Pancreas (tissue), 10 donors: Measurements from ENCODE around the gene MZT2A. TPM values are rescaled to one million over a fixed set of nuclear protein-coding genes. Genes with fewer than 3 reads are reported as not detected.
"Not testable (repeated sequence)": the region's sequence is repeated elsewhere in the genome, so short reads cannot be mapped to it uniquely, and the experiment has no call there.

ENCODE experiments used
- ATAC-seq, 4 donors: fragments of 200-7000 bp; cut with Tn5 transposase; one replicate each; pipeline versions ENCODE4 v1.8.0 to v1.9.1; 2020; ENCODE audit warnings: mild to moderate bottlenecking in 4 of 4, moderate library complexity in 4 of 4
- DNase-seq, 6 donors: peaks; one replicate each; pipeline ENCODE4 v3.0.0-alpha.2; 2020
- FAIRE-seq: peaks from 2 replicates; lab custom pipeline; 2012; peaks lifted over from hg19 to GRCh38; lab: Jason Lieb, UNC
- H3K27ac ChIP-seq, 4 donors: fragments of 200-600 bp; sonication (generic); 1 replicate in 3 of 4; 2 replicates in 1 of 4; pipeline versions ENCODE4 v1.5.0 to v1.8.0; 2020
- H3K27me3 ChIP-seq, 4 donors: fragments of 200-600 bp; one replicate each; pipeline ENCODE4 v1.8.0; 2021
- H3K36me3 ChIP-seq, 3 donors: fragments of 200-600 bp; sonication (generic) in 1 of 3; one replicate each; pipeline versions ENCODE4 v1.5.0 to v1.8.0; 2020 to 2021
- H3K4me1 ChIP-seq, 3 donors: fragments of 200-600 bp; one replicate each; pipeline ENCODE4 v1.8.0; 2021
- H3K4me3 ChIP-seq, 4 donors: fragments of 200-600 bp; sonication (generic) in 2 of 4; one replicate each; pipeline versions ENCODE4 v1.5.0 to v1.8.0; 2020 to 2021
- H3K9me3 ChIP-seq, 4 donors: fragments of 200-600 bp; one replicate each; pipeline ENCODE4 v1.8.0; 2021
- WGBS, 2 donors: extraction: QIAGEN DNeasy Blood & Tissue Kit; methylation state at CpG; one replicate each; pipeline ENCODE4 v1.1.7; 2013; 5-methylcytosine and 5-hydroxymethylcytosine counted together
- intact Hi-C, 3 donors: fragments of 100-400 bp; cut with DNase I; formaldehyde crosslinking; loops; one replicate each; pipeline versions ENCODE4 v1.11.1 to v1.14.2; 2022
- polyA plus RNA-seq, 2 donors: library from polyadenylated mRNA; stranded (reverse); fragments of 200-250 nt; gene quantifications; one replicate each; pipeline ENCODE4 v1.2.3, GENCODE V29; 2013
- total RNA-seq, 6 donors: library from RNA; stranded (reverse); fragmentation: NEBNext Ultra II Directional in 4 of 6; extraction: Animal tissue kit (Norgen Biotek cat#: 25700) in 4 of 6; gene quantifications; one replicate each; pipeline versions ENCODE4 v1.2.1 to v1.2.4, GENCODE V29; 2021 to 2023
- TF ChIP-seq, protein P1 (sequence below), 4 donors: fragments of 200-600 bp; sonication (generic) in 3 of 4; IDR thresholded peaks; one replicate each; pipeline versions ENCODE4 v1.5.0 to v1.8.0; 2021; ENCODE audit warnings: antibody characterized with exemption in 4 of 4
- donor health status: healthy with polysubstance abuse.
- donor health status: DM: no; HTN: no; CAD: no; lungs with moderate emphysema.
- donor health status: DM: no; HTN: no; CAD: no.
- donor health status: control.
- donor health status: control.
- donor health status: Bipolar disorder and iron deficiency.
- donor health status: DM: yes; HTN: yes; CAD: no.
- donor health status: DM: no; HTN: no; CAD: no.
- donor health status: DM: no; HTN: no; CAD: no.
- donor health status: DM: yes; HTN: yes; CAD: no.

The MZT2A gene
- total RNA-seq (10 to 100 TPM; 38.7 to 64.7 (median 57.6) TPM), polyA plus RNA-seq (100 to 1,000 TPM in 1 of 2 donors, 10 to 100 TPM in 1; 56.0 to 106 TPM)

GRCh38 chr2:131492015-131492417 is at the start of gene MZT2A:
MZT2A (minus strand) TSS chr2:131492397; CDS start chr2:131492376, 21 bp downstream.
- H3K36me3 ChIP-seq, H3K27me3 ChIP-seq, FAIRE-seq, intact Hi-C loops, H3K9me3 ChIP-seq: not testable (repeated sequence)
- peak within 1 kb of the TSS; percentile 64 to 89 (median 81) for H3K4me3 ChIP-seq
- WGBS, 2 donors = 0% methylated on average over 26 to 53 of the region's 53 CpGs
- ATAC-seq (peak in 2 of 4 donors; percentile 1 to 2), DNase-seq (peak in 1 of 6 donors; percentile 83)
- H3K4me1 ChIP-seq = peaks cover 0 to 11% (median 2%) of the 10 kb centered on the region in 3 donors
- H3K27ac ChIP-seq = peak within 1 kb of the TSS; percentile 86 to 92 (median 88)

DNA sequence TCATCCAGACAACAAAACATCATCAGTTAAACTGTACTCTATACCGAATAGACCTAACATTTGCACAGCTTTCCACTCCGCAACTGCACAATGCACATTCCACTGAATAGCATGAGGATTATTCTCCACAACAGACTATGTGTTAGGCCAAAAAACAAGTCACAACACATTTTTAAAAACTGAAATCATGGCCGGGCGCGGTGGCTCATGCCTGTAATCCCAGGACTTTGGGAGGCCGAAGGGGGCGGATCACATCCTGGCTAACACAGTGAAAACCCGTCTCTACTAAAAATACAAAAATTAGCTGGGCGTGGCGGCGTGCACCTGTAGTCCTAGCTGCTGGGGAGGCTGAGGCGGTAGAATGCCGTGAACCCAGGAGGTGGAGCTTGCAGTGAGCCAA is 46.7 kb upstream of the MZT2A start:
- FAIRE-seq, ATAC-seq, H3K36me3 ChIP-seq, H3K9me3 ChIP-seq, intact Hi-C loops, H3K4me3 ChIP-seq, H3K27ac ChIP-seq, H3K27me3 ChIP-seq, DNase-seq, H3K4me1 ChIP-seq: not testable (repeated sequence)
- WGBS, 2 donors = 90 to 91% methylated on average over 13 of the region's 13 CpGs

DNA sequence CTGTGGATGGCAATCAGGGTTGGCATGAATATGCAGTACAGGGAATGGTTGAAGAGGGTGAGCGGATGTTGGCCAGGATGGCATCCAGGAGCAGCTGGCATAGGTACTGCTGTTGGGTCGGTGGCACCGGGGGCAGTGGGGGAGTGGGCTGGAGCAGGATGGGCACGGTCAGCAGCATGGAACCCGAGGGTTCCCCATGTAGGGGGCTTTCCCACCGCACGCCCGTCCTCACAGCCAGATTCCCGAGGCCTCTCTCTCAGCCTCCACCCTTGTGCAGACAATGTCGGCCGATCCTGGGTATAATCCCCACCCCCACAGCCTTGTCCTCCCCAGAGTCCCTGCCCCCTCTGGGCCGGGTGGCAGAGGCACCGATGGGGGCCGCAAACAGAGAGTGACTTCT is 44.6 kb upstream of the MZT2A start:
- ATAC-seq, H3K4me1 ChIP-seq, FAIRE-seq, H3K27ac ChIP-seq, H3K36me3 ChIP-seq, H3K4me3 ChIP-seq, intact Hi-C loops, H3K27me3 ChIP-seq, H3K9me3 ChIP-seq: not testable (repeated sequence)
- peak in 1 of 6 donors; percentile 50 for DNase-seq
- WGBS, 2 donors = 82 to 90% methylated on average over 14 of the region's 14 CpGs

- intact Hi-C loops = not testable (repeated sequence)
Measured at GRCh38 chr2:131535951-131536826, 44.0 kb upstream of the MZT2A start.

DNA sequence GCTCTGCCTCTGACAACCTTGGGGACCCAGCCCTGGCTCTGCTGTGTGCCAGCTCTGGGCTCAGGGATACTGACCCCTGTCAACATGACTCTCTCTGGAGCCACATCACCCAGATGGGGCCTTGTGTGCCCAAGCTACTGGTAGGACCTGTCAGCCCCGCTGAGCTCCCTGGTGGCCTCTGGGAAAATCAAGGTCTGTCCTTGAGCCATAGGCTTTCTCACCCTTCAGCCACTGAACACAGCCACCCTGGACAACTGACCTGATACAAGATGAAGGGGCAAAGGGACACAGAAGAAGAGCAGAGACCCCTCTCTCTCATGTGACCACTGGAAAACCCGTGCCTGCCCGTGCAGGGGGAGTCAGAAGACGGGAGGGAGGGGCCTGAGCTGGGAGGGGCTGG is 43.3 kb upstream of the MZT2A start:
- intact Hi-C loops = no loop called here
- 53 to 62% methylated on average over 4 of the region's 4 CpGs for WGBS, 2 donors
- no peak for FAIRE-seq

More at GRCh38 chr2:131535951-131536826, 44.0 kb upstream of the MZT2A start:
- H3K27ac ChIP-seq, FAIRE-seq, H3K27me3 ChIP-seq, H3K4me1 ChIP-seq, ATAC-seq, H3K4me3 ChIP-seq, H3K9me3 ChIP-seq, H3K36me3 ChIP-seq: not testable (repeated sequence)
- 70 to 83% methylated on average over 17 to 20 of the region's 21 CpGs for WGBS, 2 donors
- DNase-seq = peak in 1 of 6 donors; percentile 59

GRCh38 chr2:131534965-131535364 is 42.8 kb upstream of the MZT2A start:
- H3K9me3 ChIP-seq, H3K36me3 ChIP-seq, ATAC-seq, H3K27ac ChIP-seq, intact Hi-C loops, DNase-seq, H3K4me1 ChIP-seq, H3K4me3 ChIP-seq, FAIRE-seq, H3K27me3 ChIP-seq: not testable (repeated sequence)
- 70 to 87% methylated on average over 11 of the region's 11 CpGs for WGBS, 2 donors

More for the DNA sequence above, 43.3 kb upstream of the MZT2A start:
- no peak overlapping the region for H3K27ac ChIP-seq
- DNase-seq = no peak
- no peaks in the 10 kb centered on the region for H3K27me3 ChIP-seq
- H3K9me3 ChIP-seq = no peaks in the 10 kb centered on the region
- H3K4me1 ChIP-seq = no peaks in the 10 kb centered on the region
- no peak overlapping the region for H3K4me3 ChIP-seq
- TF ChIP-seq, protein P1, sequence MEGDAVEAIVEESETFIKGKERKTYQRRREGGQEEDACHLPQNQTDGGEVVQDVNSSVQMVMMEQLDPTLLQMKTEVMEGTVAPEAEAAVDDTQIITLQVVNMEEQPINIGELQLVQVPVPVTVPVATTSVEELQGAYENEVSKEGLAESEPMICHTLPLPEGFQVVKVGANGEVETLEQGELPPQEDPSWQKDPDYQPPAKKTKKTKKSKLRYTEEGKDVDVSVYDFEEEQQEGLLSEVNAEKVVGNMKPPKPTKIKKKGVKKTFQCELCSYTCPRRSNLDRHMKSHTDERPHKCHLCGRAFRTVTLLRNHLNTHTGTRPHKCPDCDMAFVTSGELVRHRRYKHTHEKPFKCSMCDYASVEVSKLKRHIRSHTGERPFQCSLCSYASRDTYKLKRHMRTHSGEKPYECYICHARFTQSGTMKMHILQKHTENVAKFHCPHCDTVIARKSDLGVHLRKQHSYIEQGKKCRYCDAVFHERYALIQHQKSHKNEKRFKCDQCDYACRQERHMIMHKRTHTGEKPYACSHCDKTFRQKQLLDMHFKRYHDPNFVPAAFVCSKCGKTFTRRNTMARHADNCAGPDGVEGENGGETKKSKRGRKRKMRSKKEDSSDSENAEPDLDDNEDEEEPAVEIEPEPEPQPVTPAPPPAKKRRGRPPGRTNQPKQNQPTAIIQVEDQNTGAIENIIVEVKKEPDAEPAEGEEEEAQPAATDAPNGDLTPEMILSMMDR (IDR thresholded peaks at IDR 0.05) = no peak
- H3K36me3 ChIP-seq = no peaks in the 10 kb centered on the region
- ATAC-seq = no peak

DNA sequence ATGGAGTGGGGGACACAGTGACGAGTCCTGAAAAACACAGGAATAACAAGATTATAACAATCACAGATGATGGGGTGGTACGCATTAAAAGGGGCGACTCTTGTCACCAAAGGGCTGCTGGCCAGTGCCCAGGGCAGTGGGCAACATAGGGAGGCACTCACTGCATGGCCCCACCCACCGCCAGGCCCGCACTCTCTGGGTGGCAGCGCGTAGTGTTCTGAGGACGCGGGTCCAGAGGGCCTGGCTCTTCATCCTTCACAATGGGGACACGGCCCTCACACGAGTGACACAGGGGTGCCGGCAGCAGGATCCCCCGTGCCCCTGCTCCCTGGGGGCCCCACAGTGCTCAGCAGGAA is 42.1 kb upstream of the MZT2A start:
- H3K36me3 ChIP-seq, H3K4me3 ChIP-seq, ATAC-seq, H3K4me1 ChIP-seq, H3K9me3 ChIP-seq, intact Hi-C loops, DNase-seq, FAIRE-seq, H3K27me3 ChIP-seq, H3K27ac ChIP-seq: not testable (repeated sequence)
- WGBS, 2 donors = 75 to 86% methylated on average over 7 to 12 of the region's 13 CpGs

GRCh38 chr2:131533609-131534316 is 41.6 kb upstream of the MZT2A start:
- WGBS, 2 donors = 65 to 67% methylated on average over 13 to 16 of the region's 17 CpGs
- FAIRE-seq, H3K4me3 ChIP-seq, ATAC-seq, H3K36me3 ChIP-seq, intact Hi-C loops, H3K27ac ChIP-seq, H3K9me3 ChIP-seq, DNase-seq, H3K27me3 ChIP-seq, H3K4me1 ChIP-seq: not testable (repeated sequence)

DNA sequence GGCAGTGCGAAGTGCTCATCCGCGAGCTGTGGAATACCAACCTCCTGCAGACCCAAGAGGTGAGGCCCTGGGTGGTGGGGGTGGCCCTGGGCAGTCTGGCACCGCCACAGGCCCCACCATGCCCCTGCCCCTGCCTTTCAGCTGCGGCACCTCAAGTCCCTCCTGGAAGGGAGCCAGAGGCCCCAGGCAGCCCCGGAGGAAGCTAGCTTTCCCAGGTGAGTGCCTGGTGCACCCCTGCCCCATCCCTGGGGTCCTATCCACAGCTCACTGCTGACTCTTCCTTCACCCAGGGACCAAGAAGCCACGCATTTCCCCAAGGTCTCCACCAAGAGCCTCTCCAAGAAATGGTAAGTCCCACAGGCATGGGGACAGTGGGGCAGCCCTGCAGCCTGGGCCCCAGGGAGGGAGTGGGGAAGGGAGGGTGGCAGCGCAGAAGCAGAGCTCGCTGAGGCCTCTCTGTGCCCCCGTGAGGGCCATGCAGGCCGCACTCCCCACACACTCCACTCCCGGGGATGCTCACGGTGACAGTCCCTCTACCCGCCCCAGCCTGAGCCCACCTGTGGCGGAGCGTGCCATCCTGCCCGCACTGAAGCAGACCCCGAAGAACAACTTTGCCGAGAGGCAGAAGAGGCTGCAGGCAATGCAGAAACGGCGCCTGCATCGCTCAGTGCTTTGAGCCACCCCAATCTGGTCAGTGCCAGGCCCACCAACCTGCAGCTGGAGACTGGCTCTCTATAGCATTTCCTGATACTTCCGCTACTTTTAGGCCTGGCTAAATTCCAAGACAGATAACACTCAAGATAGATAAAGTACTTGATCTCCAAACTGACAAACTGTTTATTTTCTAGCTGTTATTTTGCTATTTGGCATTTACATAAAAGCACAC is 40.8 kb upstream of the MZT2A start:
- H3K27me3 ChIP-seq, H3K9me3 ChIP-seq, H3K36me3 ChIP-seq, ATAC-seq, H3K27ac ChIP-seq, H3K4me1 ChIP-seq, intact Hi-C loops, H3K4me3 ChIP-seq, FAIRE-seq: not testable (repeated sequence)
- 75 to 80% methylated on average over 20 to 23 of the region's 23 CpGs for WGBS, 2 donors
- peak in 1 of 6 donors; percentile 59 for DNase-seq

DNA sequence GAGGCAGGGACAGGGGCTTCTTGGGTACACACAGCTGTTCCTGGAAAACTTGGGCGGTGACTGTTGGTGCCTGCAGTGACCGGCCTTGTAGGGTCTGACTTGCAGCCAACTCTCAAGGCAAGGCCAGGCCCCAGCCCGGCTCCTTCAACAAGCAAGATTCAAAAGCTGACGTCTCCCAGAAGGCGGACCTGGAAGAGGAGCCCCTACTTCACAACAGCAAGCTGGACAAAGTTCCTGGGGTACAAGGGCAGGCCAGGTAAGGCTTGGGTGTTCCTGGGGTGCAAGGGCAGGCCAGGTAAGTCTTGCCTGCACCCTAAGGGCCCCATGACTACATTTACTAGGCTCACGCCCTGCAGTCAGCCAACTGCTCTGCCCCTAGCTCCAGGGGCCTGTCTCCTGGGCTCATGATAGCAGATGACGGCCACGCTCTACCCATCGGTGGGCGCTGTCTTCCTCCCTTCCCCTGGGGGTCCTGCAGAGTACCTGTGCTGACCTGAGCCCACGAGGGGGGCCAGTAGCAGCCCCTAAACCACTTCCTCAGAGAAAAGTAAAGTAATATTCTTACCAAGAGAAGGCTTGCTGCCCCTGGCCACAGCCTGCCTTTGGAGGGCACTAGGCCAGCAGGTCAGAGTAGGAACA is 39.5 kb upstream of the MZT2A start:
- DNase-seq, H3K27ac ChIP-seq, H3K4me3 ChIP-seq, H3K36me3 ChIP-seq, H3K27me3 ChIP-seq, intact Hi-C loops, ATAC-seq, H3K4me1 ChIP-seq, H3K9me3 ChIP-seq, FAIRE-seq: not testable (repeated sequence)
- 43 to 77% methylated on average over 1 to 9 of the region's 11 CpGs for WGBS, 2 donors
